BE2C (cell line): ENCODE measurements around the gene STAT5A.
"Not testable (repeated sequence)": the region's sequence is repeated elsewhere in the genome, so short reads cannot be mapped to it uniquely, and the experiment has no call there.

Source experiments
- DNase-seq: peaks from one replicate; pipeline ENCODE4 v3.0.0-alpha.2; 2020
- H3K27me3 ChIP-seq: fragments of 250-450 bp; sonication (Bioruptor Pico); 2 replicates; pipeline ENCODE4 v1.5.1; 2020; ENCODE audit warnings: mild to moderate bottlenecking
- H3K36me3 ChIP-seq: fragments of 250-450 bp; sonication (Bioruptor Pico); 2 replicates; pipeline ENCODE4 v1.5.1; 2020; ENCODE audit warnings: mild to moderate bottlenecking
- H3K4me1 ChIP-seq: fragments of 250-450 bp; sonication (Bioruptor Pico); 2 replicates; pipeline ENCODE4 v1.5.1; 2020
- H3K4me3 ChIP-seq: 2 replicates; pipeline ENCODE4 v1.5.1; 2011; ENCODE audit warnings: low read depth, low read length
- H3K9me3 ChIP-seq: fragments of 250-450 bp; sonication (Bioruptor Pico); 2 replicates; pipeline ENCODE4 v1.5.1; 2020
- CTCF ChIP-seq: IDR thresholded peaks from 2 replicates; pipeline ENCODE4 v1.5.1; 2012; ENCODE audit warnings: mild to moderate bottlenecking, low read depth, low read length

STAT5A gene

GRCh38 chr17:42291129-42291528, 2.8 kb downstream of the STAT5A start:
- peaks cover 6% of the 10 kb centered on the region; the same call in 1 of the 2 replicates for H3K27me3 ChIP-seq
- no peaks in the 10 kb centered on the region for H3K36me3 ChIP-seq
- H3K9me3 ChIP-seq, result no peaks in the 10 kb centered on the region
- no peak for DNase-seq
- H3K4me3 ChIP-seq, result no peak overlapping the region
- peaks cover 2% of the 10 kb centered on the region; the same call in 1 of the 2 replicates for H3K4me1 ChIP-seq
- no peak for TF ChIP-seq CTCF

GRCh38 chr17:42294469-42295398, 6.4 kb downstream of the STAT5A start:
- H3K4me3 ChIP-seq, result no peak overlapping the region
- H3K36me3 ChIP-seq, result no peaks in the 10 kb centered on the region
- H3K4me1 ChIP-seq, result peaks cover 2% of the 10 kb centered on the region; the same call in 1 of the 2 replicates
- H3K27me3 ChIP-seq, result no peaks in the 10 kb centered on the region
- no peak for TF ChIP-seq CTCF
- DNase-seq, result no peak
- H3K9me3 ChIP-seq, result no peaks in the 10 kb centered on the region

- Histone ChIP-seq H3K9me3 (no peaks in the 10 kb centered on the region), H3K27me3 (no peaks in the 10 kb centered on the region), H3K4me1 (peaks cover 2% of the 10 kb centered on the region; the same call in 1 of the 2 replicates), H3K4me3 (no peak overlapping the region), H3K36me3 (no peaks in the 10 kb centered on the region)
- no peak for DNase-seq
- no peak for TF ChIP-seq CTCF
These were observed 7.7 kb downstream of the STAT5A start for GRCh38 chr17:42296012-42296411.

- not testable (repeated sequence) for H3K36me3 ChIP-seq, H3K4me3 ChIP-seq, H3K4me1 ChIP-seq, DNase-seq, H3K9me3 ChIP-seq, H3K27me3 ChIP-seq
These were observed 9.5 kb downstream of the STAT5A start for GRCh38 chr17:42297775-42298174.

- H3K4me1 ChIP-seq, DNase-seq, H3K9me3 ChIP-seq, H3K27me3 ChIP-seq, H3K36me3 ChIP-seq, H3K4me3 ChIP-seq: not testable (repeated sequence)
These were observed 11.1 kb downstream of the STAT5A start for GRCh38 chr17:42299361-42299760.

- not testable (repeated sequence) for H3K36me3 ChIP-seq
These were observed 11.6 kb downstream of the STAT5A start for GRCh38 chr17:42299913-42300312.

GRCh38 chr17:42301022-42301421, 12.7 kb downstream of the STAT5A start:
- TF ChIP-seq CTCF, result no peak
- H3K36me3 ChIP-seq, result no peaks in the 10 kb centered on the region
- DNase-seq, result no peak
- H3K9me3 ChIP-seq, result no peaks in the 10 kb centered on the region
- H3K4me3 ChIP-seq, result no peak overlapping the region
- no peaks in the 10 kb centered on the region for H3K4me1 ChIP-seq
- no peaks in the 10 kb centered on the region for H3K27me3 ChIP-seq

More at GRCh38 chr17:42299913-42300312, 11.6 kb downstream of the STAT5A start:
- H3K27me3 ChIP-seq, H3K4me1 ChIP-seq, H3K4me3 ChIP-seq, H3K9me3 ChIP-seq, DNase-seq: not testable (repeated sequence)
